NCI-H526 (cell line): Measurements from ENCODE around the gene TMEM256.
A peak's percentile ranks its signal among the peaks of the same experiment; 100 is the strongest.
"Not testable (repeated sequence)": the region's sequence is repeated elsewhere in the genome, so short reads cannot be mapped to it uniquely, and the experiment has no call there.

Source experiments
- DNase-seq, 2 experiments: peaks; one replicate each; lab custom pipeline; 2025; lab: John Stamatoyannopoulos, UW

TMEM256 gene

DNA sequence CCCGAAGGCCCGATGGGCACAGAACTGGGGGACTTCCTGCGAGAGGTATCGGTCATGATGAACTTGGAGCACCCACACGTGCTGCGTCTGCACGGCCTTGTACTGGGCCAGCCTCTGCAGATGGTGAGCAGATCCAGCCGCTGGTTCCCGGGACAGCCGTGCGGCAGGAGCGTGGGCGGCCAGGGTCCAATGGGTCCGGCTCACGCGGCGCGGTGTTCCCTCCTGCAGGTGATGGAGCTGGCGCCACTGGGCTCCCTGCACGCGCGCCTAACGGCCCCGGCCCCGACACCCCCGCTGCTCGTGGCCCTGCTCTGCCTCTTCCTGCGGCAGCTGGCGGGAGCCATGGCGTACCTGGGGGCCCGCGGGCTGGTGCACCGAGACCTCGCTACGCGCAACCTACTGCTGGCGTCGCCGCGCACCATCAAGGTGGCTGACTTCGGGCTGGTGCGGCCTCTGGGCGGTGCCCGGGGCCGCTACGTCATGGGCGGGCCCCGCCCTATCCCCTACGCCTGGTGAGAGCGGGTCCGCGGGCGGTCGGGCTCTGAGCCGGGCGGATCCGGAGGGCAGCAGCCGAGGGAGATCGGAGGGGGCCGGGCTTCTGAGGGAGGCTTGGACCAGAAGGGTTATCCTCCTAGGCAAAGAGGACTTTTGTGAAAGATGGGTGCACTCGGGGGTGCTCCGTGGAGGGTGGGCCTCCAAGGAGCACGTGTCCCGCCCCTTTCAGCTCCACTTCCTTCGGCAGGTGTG lies 20.0 kb downstream of the TMEM256 start:
- peak in 1 of 2 experiments; percentile 76 for DNase-seq

DNA sequence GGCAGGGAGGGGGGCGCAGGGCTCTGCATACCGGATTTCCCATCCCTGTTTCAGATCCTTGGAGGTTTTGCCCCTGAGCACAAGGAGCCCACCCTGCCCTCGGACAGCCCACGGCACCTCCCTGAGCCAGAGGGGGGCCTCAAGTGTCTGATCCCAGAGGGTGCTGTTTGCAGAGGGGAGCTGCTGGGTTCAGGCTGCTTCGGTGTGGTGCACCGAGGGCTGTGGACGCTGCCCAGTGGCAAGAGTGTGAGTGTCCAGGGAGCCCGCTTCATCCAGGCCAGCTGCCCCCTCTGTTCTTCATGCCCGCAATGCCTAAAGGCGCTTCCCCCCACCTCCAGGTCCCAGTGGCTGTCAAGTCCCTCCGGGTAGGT lies 20.5 kb downstream of the TMEM256 start:
- no peak for DNase-seq

DNA sequence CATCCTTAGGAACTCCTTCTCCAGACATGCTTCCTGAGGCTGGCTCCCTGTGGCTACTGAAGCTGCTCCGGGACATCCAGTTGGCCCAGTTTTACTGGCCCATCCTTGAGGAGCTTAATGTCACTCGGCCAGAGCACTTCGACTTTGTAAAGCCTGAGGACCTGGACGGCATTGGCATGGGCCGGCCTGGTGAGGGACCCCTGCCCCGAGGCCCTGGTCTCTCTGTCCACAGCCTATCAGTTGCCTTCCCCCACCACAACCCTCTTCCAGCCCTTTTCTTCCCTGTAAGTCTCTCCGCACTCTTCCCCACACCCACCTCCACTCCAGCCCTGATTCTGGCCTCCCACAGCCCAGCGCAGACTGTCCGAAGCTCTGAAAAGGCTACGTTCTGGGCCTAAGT lies 21.0 kb downstream of the TMEM256 start:
- no peak for DNase-seq

DNA sequence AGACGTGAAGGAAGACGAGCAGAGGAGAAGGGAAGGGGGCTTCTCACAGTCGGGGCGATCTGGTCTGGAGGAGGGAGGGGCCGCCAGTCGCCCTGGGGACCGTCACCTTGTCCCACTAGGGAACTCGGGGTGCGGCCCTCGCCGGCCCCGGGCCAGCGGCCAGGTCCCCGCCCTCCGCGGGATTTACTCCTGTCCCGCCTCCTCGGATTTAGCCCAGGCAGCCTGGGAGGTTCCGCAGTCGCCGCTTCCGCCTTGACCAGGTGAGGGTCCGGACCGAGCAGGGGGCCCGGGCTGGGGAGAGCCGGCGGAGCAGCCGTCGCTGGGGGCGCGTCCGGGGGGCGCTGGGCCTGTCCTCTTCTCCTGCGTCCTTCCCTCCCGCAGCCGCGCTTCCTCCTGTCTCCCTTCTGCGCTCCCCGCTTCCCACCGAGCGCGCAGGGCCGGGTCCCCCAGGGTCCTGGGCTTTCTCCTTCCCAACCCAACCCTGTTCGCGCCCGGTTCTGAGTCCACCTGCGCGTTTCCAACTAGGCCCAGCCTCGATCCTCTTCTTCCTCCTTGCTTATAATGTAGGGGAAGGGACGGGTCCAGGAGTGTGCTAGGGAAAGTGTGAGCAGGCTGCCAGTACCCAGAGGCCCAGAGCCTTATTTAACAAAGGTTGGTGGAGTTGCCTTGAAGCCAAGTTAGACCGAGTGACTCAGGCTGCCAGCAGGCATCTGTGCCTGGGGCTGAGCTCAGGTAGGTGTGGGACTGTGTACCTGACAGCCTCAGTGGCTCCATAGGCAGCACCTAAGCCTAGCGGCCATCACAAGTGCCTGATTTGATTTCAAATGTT lies 22.8 kb downstream of the TMEM256 start, which contains the start of gene TNK1:
Gene TNK1 (plus strand): TSS at position 235 of the 829 bp plus-strand sequence. CDS start 1,838 bp downstream, outside the sequence.
- peak in 1 of 2 experiments; percentile 48 for DNase-seq

DNA sequence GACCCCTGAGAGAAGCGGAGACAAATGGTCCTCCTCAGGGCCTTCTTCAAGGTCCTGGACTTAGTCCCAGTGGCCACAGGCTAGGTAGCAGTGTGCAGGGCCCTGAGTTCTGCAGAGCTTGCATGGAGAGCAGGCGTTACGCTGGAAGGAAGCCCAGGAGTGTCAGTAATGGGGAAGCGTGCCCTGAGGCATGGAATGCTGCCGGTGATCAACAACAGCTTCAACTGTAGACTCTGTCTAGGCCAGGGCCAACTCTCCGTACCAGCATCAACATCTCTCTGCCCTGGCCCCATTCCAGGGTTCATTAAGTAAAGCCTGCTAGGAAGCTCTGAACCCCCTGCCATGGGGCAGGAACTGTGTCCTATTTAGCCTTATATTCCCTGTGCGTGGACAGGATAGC lies 23.6 kb downstream of the TMEM256 start:
- DNase-seq, result no peak

DNA sequence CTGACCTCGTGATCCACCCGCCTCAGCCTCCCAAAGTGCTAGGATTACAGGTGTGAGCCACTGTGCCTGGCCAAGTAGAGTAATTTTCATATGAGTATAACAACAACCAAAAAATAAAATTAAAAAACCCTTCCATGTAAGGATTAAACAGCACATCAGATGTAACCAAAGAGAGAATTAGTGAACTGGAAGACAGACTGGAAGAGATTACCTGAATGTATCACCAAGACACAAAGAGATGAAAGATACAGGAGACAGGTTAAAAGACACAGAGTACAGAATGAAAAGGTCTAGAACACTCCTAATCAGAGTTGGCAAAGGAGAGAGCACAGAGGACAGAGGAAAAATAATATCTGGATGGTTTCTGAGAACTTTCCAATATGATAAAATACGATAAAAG lies 24.8 kb downstream of the TMEM256 start:
- DNase-seq, result no peak

DNA sequence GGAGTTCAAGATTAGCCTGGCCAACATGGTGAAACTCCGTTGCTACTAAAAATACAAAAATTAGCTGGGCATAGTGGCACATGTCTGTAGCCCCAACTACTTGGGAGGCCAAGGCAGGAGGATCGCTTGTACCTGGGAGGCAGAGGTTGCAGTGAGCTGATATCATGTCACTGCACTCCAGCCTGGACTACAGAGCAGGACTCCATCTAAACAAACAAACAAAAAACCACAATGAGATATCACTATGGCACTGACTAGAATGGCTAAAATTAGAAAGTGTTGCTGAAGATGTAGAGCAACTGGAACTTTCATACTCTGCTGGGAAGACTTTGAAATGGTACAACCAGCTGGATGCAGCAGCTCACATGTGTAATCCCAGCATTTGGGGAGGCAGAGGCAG lies 29.5 kb downstream of the TMEM256 start:
- no peak for DNase-seq

DNA sequence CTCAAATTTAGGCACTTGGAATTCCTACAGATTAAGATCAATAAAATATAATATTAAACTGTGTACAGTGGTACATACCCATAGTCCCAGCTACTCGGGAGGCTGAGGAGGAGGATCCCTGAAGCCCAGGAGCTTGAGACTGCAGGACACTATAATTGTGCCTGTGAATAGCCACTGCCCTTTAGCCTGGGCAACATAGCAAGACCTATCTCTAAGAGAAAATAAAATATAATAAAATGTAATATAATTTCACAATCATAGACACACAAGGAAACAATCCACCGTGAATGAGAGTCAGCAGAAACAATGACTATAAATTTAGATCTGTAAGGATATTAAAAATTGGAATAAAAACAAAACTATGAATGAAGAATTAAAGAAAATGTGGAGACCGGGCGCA lies 33.0 kb downstream of the TMEM256 start:
- DNase-seq, result no peak

DNA sequence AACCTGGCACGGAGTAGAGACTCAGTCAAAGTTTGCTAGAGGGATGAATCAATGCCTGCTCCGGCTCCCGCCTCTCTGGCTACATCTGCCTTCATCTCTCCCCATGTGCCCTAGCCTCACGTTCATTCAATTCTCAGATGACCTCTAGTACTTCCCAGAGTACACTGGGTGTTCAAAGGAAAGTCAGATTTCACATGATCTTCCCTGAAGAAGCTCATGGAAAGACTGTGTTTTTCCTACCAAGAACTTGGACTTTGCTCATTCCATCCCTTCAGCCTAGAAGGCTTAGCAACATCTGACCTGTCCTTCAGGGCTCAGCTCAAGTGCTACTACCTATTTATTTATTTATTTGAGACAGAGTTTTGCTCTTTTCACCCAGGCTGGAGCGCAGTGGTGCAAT lies 34.1 kb downstream of the TMEM256 start:
- no peak for DNase-seq

DNA sequence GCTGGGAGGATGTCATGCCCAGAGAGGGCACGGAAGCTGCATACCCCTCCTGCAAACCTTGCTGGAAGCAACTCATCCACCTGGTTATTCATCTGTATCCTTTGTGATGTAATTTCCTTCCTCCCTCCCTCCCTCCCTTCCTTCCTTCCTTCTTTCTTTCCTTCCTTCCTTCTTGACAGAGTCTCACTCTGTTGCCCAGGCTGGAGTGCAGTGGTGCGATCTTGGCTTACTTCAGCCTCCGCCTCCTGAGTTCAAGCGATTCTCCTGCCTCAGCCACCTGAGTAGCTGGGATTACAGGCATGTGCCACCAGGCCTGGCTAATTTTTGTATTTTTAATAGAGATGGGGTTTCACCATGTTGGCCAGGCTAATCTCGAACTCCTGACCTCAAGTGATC lies 35.3 kb downstream of the TMEM256 start:
- DNase-seq, result not testable (repeated sequence)

DNA sequence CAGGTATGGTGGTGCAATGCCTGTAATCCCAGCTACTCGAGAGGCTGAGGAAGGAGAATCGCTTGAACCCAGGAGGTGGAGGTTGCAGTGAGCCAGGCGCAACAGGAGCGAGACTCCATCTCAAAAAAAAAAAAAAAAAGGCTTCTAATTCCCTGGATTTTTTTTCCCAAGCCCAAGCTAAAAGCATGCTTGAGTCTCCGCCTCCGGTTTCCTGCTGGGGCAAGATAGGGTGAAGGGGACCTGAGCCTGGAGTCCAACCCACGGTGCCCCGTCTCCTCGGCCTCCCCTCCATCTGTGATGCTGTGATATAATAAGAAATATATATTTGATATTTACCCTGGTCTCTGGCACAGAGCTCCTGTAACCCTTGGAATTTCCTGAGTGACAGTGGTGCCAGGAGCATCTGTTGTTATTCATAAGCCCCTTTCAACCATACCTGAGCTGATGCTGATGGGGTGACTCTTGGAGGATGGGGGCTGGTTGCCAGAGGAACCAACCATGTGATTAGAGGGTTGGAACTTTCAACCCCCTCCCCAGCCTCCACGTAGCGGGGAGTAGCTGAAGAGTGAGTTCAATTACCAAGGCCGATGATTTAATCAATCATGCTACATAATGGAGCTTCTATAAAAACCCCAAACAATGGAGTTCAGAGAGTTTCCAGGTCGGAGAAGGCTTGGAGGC lies 35.8 kb downstream of the TMEM256 start:
- DNase-seq, result no peak

DNA sequence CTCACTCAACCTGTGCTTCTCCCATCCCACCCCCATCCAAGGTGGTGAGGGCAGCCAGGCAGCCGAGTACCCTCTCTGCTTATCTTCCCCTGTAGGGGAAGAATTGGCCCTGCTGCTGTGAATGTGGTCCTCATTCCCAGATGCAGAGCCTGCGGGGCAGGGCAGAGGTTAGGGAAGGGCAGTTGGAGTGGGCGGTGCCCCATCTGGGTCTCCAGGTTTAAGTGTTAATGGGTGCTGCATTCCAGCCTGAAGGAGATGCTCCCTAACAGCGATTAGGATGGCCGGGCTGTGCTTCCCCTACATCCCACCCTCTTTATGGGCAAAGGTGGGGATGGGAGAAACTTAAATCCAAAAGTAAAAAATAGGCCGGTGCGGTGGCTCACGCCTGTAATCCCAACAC lies 36.8 kb downstream of the TMEM256 start:
- no peak for DNase-seq

DNA sequence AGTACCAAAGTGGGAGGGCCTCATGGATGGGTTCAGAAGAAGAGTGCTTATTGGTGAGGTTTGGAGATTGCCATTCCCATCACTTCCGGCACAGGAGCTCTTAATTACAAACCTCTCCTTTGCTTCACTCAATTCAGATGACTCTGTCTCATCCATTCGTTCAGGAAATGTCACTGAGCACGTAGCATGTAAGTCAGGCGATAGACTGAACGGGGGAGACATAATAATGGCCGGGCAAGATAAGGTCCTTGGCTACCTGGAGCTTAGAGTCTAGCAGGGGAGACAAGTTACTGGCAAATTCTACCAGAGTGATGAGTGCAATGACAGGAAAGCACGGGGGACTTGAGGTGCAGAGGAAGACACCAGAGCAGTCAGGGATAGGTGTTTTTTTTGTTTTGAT lies 37.9 kb downstream of the TMEM256 start:
- not testable (repeated sequence) for DNase-seq

DNA sequence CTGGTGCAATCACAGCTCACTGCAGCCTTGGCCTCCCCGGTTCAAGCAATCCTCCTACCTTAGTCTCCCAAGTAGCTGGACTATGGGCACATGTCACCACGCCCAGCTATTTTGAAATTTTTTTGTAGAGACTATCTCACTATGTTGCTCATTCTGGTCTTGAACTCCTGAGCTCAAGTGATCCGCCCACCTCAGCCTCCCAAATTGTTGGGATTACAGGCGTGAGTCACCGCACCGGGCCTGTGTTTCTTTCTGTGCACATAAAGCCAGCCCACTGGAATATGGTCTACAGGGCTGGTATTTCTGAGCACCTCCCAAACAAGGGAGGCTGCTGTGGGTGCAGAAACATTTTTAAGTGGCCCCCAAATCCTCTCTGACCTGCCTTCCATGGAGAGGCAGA lies 40.6 kb downstream of the TMEM256 start:
- DNase-seq, result no peak

DNA sequence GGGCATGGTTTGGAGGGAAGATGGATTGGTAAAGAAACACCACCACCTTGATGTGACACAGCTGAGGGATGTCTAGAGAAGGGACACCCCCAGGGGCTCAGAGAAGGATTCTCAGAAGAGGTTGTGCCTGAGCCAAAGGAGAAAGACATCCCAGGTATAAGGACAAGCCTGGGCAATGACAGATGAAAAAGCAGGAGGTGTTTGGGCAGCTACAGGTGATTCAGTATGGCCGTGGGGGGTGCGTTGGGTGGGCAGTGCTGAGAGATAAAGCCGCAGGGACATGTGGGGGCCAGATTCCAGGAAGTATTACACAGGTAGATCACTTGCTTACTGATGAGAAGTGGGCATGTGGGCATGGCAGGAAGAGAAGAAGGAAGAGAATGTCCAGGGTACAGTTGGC lies 42.0 kb downstream of the TMEM256 start:
- no peak for DNase-seq

DNA sequence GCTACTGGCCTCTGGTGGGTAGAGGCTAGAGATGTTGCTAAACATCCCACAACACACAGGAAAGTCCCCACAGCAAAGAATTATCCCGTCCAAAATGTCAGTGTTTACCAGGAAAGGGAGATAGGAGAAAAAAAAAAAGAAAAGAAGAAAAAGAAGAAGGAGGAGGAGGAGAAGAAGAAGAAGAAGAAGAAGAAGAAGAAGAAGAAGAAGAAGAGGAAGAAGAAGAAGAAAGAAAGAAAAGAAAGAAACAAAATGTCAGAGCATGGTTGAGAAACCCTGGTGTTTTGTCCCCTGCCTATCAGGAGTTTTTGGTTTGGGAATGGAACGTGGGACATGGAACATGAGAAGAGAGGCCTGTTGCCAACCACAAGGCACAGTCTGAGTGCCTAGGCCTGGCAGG lies 46.5 kb downstream of the TMEM256 start:
- DNase-seq, result no peak

DNA sequence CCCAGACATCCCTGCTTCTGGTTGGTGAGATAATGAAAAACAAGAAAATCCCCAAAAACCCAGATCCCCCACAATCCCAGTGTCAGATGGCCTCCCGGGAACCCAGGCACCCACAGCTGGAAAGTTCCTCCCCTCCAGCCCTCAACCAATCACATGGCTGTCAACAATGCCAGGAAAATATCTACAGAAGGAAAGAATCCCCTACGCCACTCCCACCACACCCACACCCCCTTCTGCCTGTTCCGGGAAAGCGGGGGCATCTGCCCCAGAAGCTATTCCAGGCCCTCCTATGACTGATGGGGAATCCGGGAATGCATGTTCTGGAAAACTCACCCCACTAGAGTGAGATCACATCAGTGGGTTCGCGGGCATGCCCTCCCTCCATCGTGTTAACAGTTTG lies 47.1 kb downstream of the TMEM256 start:
- DNase-seq, result no peak

DNA sequence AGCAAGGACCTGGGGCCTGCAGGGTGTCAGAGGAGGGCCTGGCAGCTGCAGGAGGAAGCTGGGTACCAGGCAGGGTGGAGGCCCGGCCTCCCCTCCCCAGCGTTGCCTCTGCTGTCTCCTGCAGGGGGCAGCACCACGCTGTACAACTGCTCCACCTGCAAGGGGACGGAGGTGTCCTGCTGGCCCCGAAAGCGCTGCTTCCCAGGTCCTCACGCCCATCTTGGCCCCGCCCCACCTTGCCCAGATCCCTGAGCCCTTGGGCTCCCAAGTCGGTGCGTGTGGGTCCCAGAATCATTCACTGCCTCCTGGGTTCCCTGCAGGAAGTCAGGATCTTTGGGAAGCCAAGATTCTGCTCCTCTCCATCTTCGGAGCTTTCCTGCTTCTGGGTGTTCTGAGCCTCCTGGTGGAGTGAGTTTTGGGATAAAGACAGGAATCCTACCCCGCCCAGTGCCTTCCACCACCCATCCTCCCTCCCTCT lies 47.8 kb downstream of the TMEM256 start:
- peak; percentile 37 to 82 for DNase-seq

DNA sequence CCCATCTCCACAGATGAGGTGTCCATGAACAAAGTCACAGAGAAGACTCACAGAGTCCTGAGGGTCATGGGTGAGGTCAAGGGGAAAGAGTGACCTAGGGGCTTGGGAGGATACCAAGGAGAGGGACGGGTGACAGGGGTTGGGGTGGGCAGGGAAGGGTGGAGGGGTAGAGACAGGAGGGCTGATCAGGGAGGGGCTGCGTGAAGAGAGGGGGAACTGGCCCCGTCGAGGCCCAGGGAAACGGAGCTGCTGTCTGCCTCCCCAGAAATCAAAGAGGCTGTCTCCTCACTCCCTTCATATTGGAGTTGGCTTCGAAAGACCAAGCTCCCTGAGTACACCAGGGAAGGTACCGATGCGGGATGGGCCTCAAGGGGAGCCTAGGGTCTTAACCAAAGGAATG lies 48.3 kb downstream of the TMEM256 start:
- DNase-seq, result no peak

DNA sequence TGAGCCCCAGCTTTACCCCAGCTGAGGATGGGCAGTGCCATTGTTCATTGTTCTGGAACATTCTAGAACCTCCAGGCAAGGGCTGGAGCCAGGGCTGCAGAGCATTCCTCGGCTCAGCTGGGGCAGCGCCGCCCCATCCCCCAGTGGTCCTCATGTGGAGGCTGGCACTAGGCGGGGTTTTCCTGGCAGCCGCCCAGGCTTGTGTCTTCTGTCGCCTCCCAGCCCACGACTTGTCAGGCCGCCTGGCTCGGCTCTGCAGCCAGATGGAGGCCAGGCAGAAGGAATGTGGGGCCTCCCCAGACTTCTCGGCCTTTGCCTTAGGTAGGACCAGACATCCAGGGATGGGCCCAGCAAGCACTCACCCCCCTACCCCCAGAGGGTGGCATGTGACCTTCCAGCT lies 48.8 kb downstream of the TMEM256 start, which contains the start of gene TMEM95:
Gene TMEM95 (plus strand): TSS at position 104 of the 400 bp plus-strand sequence. CDS start 49 bp downstream, at position 153.
- no peak for DNase-seq

DNA sequence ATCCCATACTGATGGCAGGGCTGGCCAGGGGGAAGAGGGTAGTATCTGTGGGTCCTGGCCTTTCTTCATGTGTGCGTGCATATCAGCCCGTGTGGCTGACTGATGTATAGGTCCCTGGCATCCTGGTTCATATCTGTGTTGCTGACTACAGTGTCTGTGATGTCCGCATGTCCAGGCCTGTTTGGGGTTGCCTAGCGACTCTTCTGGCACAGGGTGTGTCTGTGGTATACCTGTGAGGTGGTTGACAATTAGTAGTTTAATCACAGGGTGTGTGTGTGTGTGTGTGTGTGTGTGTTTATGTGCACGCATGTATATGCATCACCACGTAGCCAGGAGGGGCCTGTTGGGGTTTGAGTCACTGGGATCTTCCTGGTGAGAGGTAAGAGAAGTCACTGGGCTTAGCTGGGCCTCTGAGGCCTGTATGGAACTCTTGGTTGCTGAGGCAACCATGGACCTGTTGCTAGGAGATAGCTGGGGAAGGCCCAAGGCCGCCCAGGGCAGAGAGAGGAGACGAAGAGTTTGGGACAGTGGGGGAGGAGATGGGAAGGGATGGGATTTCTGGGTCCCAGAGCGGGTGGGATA lies 49.5 kb downstream of the TMEM256 start:
- peak in 1 of 2 experiments; percentile 22 for DNase-seq
